ENCODE results near the gene MATR3. TPM values are rescaled to one million over a fixed set of nuclear protein-coding genes. Genes with fewer than 3 reads are reported as not detected.
A peak's percentile ranks its signal among the peaks of the same experiment; 100 is the strongest.

The MATR3 gene
- total RNA-seq, 6 experiments from 2014 or later: 43.5 to 73.8 (median 65.3) TPM

DNA sequence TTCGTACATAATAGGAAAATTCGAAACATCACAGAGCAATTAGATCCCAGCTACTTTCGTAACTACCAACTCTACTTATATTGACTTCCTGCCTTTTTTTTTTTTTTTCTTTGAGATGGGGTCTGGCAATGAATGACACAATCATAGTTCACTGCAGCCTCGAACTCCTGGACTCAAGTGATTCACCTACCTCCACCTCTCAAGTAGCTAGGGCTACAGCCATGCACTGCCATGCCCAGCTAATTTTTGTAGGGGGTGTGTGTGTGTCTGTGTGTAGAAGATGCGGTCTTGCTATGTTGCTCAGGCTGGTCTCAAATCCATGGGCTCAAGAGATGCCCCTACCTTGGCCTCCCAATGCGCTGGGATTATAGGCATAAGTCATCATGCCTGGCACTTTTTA lies 42.3 kb downstream of the MATR3 start:
- DNase-seq (no peak), ATAC-seq (peak in 1 of 4 donors; percentile 8)
- intact Hi-C loops (cut with DNase I): no loop called here
- Histone ChIP-seq H3K4me3 (no peak overlapping the region), H3K27me3 (no peaks in the 10 kb centered on the region), H3K27ac (no peak overlapping the region), H3K4me1 (peaks cover 0 to 2% (median 0%) of the 10 kb centered on the region in 4 donors), H3K36me3 (peaks cover 0 to 26% (median 5%) of the 10 kb centered on the region in 4 donors), H3K9me3 (no peaks in the 10 kb centered on the region)
- TF ChIP-seq, protein P1, sequence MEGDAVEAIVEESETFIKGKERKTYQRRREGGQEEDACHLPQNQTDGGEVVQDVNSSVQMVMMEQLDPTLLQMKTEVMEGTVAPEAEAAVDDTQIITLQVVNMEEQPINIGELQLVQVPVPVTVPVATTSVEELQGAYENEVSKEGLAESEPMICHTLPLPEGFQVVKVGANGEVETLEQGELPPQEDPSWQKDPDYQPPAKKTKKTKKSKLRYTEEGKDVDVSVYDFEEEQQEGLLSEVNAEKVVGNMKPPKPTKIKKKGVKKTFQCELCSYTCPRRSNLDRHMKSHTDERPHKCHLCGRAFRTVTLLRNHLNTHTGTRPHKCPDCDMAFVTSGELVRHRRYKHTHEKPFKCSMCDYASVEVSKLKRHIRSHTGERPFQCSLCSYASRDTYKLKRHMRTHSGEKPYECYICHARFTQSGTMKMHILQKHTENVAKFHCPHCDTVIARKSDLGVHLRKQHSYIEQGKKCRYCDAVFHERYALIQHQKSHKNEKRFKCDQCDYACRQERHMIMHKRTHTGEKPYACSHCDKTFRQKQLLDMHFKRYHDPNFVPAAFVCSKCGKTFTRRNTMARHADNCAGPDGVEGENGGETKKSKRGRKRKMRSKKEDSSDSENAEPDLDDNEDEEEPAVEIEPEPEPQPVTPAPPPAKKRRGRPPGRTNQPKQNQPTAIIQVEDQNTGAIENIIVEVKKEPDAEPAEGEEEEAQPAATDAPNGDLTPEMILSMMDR (IDR thresholded peaks at IDR 0.05): no peak
- no peak for TF ChIP-seq POLR2A (IDR thresholded peaks at IDR 0.05)
- WGBS (ENCODE audit: insufficient coverage, low coverage, low lambda C conversion rate, missing lambda C conversion rate): 71% methylated on average over 6 of the region's 6 CpGs

DNA sequence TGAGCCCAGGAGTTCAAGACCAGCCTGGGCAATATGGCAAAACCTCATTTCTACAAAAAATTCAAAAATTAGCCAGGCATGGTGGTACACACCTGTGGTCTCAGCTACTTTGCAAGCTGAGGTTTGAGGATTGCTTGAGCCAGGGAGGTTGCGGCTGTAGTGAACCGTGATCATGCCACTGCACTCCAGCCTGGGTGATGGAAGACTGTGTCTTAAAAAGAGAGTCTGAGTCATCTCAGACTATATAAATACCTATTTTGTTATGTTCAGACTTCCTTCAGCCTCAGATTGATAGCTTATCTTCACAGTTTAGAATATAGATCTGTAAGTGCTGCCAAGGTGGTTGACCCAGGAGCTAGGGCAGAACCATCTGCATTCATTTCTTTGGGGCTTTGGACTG lies 46.5 kb downstream of the MATR3 start:
- Histone ChIP-seq H3K9me3 (no peaks in the 10 kb centered on the region), H3K36me3 (no peaks in the 10 kb centered on the region), H3K27me3 (no peaks in the 10 kb centered on the region), H3K4me1 (peaks cover 0 to 28% (median 4%) of the 10 kb centered on the region in 4 donors), H3K4me3 (no peak overlapping the region), H3K27ac (no peak overlapping the region)
- WGBS (ENCODE audit: insufficient coverage, low coverage, low lambda C conversion rate, missing lambda C conversion rate): 80% methylated on average over 1 of the region's 2 CpGs
- ATAC-seq: no peak
- no peak for TF ChIP-seq POLR2A (IDR thresholded peaks at IDR 0.05)
- TF ChIP-seq, protein P1 (IDR thresholded peaks at IDR 0.05): no peak
- DNase-seq: no peak
- intact Hi-C loops (cut with DNase I): no loop called here

DNA sequence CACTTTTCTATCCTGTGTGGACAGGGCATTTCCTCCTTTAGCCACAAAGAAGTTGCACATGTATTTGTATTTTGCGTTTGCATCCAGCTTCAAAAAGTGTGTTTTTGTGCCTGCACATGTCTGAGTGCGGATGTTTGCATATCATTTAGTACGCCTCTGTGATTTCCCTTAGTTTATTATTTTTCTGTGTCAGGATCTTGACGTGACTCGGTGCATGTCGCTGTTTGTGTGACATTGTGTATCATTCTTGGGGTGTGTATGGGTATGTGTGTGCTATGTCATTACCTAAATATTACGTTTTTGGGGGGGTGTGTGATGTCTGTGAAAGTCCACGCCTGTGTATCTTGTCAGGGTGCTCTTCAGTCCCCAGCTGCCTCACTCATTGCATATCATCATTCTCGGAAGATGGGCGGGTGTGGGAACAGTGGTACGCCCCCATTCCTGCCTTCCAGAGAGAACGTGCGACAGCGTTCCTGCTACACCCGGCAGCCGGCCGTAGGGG lies 47.7 kb downstream of the MATR3 start:
- H3K27ac ChIP-seq: peak overlapping the region in 2 of 3 donors; percentile 97 to 99
- H3K27me3 ChIP-seq: no peaks in the 10 kb centered on the region
- no peaks in the 10 kb centered on the region for H3K36me3 ChIP-seq
- H3K4me1 ChIP-seq: peaks cover 0 to 28% (median 4%) of the 10 kb centered on the region in 4 donors
- 5% methylated on average over 11 of the region's 17 CpGs for WGBS (ENCODE audit: insufficient coverage, low coverage, low lambda C conversion rate, missing lambda C conversion rate)
- intact Hi-C loops (cut with DNase I): no loop called here
- ATAC-seq: no peak
- peak overlapping the region; percentile 96 to 99 (median 99) for H3K4me3 ChIP-seq
- DNase-seq: no peak
- TF ChIP-seq, protein P1 (IDR thresholded peaks at IDR 0.05): no peak
- TF ChIP-seq POLR2A (IDR thresholded peaks at IDR 0.05): no peak
- no peaks in the 10 kb centered on the region for H3K9me3 ChIP-seq

DNA sequence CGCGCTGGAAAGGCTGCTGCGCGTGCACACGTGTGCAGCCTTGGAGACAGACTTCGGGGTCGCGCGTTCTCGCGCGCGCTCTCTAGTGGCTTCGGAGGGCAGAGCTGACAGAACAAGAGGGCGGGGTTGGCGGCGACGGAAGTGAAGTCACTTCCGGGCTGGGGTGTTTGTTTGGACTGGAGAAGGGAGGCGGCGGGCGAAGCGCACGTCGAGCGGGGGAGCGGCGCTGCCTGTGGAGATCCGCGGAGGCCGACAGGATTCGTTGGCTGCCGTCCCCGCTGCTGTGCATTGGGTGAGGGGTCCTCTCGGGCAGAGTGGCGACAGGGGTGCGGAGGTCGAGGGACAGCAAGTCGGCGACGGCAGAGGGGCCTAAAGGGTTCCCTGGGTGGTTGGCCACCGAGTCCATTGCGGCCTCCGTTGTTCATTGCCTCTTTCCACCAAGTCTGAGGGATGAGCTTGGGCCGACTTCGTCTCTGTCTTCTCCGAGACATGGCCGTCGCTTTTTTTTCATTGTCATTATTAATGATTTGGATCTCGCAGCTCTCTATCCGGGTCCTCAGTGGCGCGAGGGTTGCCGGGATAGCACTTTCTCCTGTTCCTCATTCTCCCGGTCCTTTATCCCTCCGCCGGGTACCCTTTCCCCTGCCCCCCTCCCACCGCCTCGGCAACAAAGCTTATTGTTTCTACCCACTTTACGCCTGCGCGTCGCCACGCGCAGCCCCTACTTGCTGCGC lies 48.3 kb downstream of the MATR3 start, which contains the start of gene PAIP2:
TSS of gene PAIP2 (plus strand) at position 166 of the 734 bp plus-strand sequence. CDS start 21,931 bp downstream, outside the sequence.
- DNase-seq (peak; percentile 98), ATAC-seq (peak; percentile 96 to 99 (median 98))
- Histone ChIP-seq H3K27me3 (no peaks in the 10 kb centered on the region), H3K9me3 (no peaks in the 10 kb centered on the region), H3K36me3 (no peaks in the 10 kb centered on the region), H3K4me3 (peak within 1 kb of the TSS; percentile 96 to 99 (median 99)), H3K27ac (peak within 1 kb of the TSS; percentile 97 to 99 (median 97)), H3K4me1 (peaks cover 0 to 28% (median 4%) of the 10 kb centered on the region in 4 donors)
- TF ChIP-seq, protein P1 (IDR thresholded peaks at IDR 0.05): peak; percentile 66 to 78 (median 74)
- TF ChIP-seq POLR2A (IDR thresholded peaks at IDR 0.05): peak; percentile 88
- WGBS (ENCODE audit: insufficient coverage, low coverage, low lambda C conversion rate, missing lambda C conversion rate): under 1% methylated on average over 33 of the region's 66 CpGs
- intact Hi-C loops (cut with DNase I): no loop called here
